ENCODE results near the gene MAGI3.
"Not testable (repeated sequence)": the region's sequence is repeated elsewhere in the genome, so short reads cannot be mapped to it uniquely, and the experiment has no call there.

The MAGI3 gene

DNA sequence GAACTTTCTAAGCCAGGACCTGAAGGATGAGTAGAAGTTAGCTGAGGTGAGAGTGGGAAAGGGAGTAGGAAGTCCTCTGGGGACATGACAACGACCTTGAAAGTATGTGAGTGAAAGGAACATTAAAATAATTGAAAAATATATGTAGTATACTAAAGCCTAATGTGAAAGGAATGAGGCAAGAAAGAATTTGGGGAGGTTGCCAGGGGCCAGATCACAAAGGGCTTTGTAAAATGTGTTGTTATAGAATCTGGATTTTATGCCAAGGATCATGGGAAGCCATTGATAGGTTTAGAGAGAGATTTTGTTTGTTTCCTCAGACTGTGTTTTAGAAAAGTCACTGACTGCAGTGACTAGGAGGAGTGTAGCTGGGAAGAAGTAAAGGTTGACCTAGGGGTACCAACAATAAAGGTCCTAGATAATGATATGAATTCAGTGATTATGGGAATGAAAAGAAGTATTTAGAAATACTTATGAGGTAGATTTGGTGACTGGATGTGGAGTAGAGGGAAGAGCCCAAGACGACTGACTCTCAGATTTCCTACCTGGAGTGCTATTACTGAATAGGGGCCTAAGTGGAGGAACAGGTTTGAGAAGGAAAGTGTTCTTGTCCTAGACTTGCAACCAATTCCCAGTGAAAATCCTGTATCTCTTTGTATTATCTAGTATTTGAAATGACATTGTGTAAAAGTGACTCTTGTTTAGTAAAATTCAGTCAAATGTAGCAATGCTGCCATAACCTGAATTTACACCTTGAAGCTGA, 189.1 kb downstream of the MAGI3 start:
- no peak for DNase-seq (ENCODE audit: low read depth)

DNA sequence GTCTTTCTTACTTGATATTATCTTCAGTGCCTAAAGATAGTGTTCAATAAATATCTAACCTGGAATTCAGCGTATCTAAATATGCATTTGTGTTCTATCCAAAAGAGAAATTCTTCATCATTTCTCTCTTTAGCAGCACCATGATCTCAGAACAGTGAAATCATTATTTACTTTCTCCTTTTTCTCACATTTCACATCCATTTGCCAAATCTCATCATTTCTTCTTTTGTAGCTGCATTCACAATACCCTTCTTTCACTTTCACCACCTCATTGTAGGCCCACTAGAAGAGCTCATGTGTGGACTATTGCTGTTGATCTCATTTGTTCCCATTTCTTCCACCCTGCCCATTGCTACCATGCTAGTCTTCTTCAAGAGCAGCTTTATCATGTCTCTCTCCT, 191.0 kb downstream of the MAGI3 start:
- DNase-seq (ENCODE audit: low read depth), result no peak

DNA sequence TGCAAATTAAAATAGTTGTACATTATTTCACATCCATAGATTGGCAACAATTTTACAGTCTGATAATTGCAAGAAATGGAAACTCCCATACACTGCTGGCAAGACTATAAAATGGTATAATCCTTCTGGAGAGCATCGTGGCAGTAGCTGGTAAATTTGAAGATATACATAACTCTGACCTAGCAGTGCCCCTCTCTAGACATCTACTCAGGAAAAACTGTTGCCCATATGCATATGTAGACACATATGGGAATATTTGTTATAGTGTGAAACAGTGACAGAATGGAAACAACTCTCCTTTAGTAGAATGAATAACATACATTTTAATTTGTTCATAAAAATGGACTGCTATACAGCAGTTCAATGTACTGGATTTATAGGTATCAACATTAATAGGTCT, 191.8 kb downstream of the MAGI3 start:
- DNase-seq (ENCODE audit: low read depth), result no peak

DNA sequence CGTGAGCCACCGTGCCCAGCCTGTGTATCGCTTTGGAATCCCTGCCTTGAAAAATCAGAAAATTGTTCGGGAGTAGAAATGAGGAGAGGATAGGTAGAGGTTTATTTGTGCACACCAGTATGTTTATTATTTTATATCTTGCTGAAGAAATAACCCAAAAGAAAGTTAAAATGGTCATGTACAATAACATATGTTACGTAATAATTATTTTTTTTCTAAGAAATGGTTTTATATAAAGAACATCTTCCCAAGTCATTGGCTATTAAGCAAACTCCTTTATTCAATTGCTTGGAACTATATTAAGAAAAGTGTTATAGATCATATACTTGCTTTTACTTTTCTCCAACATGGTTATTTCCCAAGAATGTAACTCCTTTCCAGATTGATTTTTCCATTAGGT, 197.2 kb downstream of the MAGI3 start:
- no peak for DNase-seq (ENCODE audit: low read depth)

DNA sequence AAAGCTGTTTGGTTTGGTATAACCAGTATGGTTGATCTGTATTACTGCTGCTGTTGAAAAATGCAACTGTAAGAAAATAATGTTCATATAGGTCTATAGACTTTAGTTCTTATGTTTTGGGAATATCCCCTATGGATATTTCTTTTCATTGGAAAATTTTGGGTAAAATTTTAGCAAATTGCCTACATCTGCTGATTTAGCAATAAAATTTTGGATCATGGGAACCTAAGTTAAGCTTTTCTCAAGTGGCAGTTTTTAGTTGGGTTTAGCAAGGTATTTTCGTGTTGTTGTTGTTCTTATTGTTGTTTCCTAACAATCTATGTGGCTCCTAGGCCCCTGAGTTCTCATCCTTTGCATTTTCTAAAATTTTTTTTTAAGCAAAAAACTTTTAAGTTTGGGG, 201.9 kb downstream of the MAGI3 start:
- no peak for DNase-seq (ENCODE audit: low read depth)

DNA sequence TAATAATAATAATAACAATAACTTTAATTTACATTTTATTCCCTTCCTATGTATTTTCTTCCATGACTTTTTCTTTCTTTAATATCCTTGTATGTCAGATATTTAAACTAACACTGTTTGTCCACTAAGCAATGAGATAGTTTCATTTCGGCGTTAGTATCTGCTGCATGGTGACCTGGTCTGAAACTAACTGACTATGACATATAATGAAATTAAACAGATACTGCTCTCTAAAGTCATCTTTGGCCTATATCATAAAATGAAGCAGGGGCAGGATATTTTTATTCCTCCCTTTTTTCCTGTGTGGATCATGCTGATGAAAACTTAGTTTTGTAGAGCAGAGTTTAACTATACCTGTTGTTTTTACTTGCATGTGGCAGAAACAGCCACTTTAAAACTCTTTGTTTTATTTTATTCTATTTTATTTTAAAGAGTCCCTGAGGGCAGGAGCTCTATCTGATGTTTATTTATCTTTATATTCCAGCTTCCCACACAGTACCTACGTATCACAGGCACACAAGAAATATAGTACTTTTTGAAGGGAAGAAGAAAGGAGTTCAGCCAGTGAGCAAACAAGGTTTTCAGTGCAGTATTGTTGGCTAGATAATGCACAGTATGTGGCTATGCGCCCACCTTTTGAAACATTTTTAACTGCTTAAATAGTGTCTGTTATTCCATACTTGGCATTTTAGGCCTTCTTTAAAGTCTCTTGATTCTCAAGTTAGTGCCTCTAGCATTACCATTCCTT, 203.4 kb downstream of the MAGI3 start:
- DNase-seq (ENCODE audit: low read depth), result no peak

DNA sequence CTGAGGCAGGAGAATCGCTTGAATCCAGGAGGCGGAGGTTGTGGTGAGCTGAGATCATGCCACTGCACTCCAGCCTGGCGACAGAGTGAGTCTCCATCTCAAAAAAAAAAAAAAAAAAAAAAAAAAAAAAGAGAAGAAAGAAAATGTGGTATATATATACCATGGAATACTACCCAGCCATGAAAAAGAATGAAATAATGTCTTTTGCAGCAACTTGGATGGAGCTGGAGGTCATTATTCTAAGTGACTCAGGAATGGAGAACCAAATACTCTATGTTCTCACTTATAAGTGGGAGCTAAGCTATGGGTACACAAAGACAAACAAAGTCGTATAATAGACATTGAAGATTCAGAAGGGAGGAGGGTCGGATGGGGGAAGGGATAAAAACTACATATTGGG, 214.2 kb downstream of the MAGI3 start:
- not testable (repeated sequence) for DNase-seq (ENCODE audit: low read depth)

DNA sequence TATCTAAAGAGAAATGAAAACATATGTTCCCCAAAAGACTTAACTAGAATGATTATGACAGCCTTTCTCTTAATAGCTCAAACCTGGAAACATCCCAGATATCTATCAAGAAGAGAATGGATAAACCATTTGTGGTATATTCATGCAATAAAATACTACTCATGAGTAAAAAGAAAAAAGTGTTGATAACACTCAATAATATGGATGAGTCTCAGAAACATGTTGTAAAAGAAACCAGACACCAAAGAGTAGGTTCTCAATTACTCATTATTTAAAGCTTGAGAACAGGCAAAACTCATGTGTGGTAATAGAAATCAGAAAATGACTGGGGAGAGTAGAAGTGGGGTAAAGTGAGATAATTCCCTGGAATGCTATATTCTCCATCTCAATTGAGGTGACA, 214.8 kb downstream of the MAGI3 start:
- no peak for DNase-seq (ENCODE audit: low read depth)

DNA sequence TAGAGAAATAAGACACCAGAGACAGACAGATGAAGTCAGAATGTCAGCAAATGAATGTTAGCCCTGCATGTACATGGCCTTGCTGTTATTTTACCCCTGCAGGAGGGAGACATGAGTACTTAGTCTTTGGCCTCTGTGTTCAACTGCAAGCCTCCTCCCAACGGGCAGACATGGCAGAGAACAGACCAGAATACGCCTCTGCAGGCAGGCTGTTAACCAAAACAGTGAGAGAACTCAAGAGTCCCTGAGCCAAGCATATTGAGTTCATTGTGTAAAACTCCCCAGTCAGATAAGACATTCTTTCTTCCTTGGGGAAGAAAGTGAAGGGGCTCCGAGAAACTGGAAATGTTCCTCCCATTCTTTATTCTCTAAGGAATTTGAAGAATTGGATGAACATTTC, 218.1 kb downstream of the MAGI3 start:
- DNase-seq (ENCODE audit: low read depth), result no peak

DNA sequence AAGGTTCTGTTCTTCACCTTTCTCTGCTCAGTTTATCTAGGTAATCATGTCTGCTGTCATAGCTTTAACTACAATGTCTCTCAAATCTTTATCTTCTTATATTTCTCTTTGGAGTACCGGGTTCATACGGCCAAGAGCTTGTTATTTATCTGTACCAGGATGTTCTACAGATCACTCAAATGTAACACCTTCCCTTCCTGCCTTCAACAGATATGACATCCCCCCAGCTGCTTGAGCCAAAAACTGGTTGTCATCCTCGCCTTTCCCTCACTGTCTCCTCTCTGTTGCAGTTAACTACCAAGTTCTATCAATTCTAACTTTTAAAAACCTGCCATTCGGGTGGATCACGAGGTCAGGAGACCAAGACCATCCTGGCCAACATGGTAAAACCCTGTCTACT, 220.1 kb downstream of the MAGI3 start:
- DNase-seq (ENCODE audit: low read depth), result no peak

DNA sequence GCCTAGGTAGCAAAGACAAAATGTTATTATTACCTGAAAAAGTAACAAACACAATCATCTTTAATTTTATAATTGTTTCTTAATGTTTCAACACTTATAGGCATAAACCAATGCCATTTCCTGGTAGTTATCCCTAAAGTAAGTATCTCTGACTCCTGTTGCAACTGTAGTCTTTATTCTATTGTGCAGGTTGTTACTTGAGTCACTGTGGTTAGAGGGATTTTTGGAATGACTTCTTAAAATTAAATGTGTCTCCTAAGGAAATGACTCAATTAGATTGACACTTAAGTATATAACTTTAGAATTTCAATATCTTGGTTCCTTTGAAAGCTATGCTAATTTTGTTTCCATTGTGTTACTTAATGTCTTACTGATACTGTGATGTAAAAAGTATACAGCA, 225.1 kb downstream of the MAGI3 start:
- DNase-seq (ENCODE audit: low read depth), result peak; percentile 61

DNA sequence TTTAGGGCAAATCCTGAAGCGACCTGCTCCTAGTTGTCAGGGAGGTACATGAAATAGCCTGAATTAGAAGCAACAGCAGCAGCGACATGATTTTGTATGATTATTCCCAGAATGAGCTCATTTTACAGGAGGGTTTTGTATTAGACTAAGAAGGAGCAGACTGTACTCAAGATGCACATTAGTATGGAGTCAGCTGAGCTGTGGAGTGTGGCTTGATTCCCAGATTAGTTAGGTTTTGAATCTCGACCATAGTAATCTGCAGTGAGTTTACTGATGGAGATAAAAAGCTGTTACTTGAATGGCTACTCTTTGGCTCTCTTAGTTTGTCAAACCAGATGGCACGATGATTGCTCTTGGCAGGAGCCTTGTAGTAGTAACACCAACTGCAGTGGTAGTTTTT, 225.8 kb downstream of the MAGI3 start:
- DNase-seq (ENCODE audit: low read depth), result no peak

DNA sequence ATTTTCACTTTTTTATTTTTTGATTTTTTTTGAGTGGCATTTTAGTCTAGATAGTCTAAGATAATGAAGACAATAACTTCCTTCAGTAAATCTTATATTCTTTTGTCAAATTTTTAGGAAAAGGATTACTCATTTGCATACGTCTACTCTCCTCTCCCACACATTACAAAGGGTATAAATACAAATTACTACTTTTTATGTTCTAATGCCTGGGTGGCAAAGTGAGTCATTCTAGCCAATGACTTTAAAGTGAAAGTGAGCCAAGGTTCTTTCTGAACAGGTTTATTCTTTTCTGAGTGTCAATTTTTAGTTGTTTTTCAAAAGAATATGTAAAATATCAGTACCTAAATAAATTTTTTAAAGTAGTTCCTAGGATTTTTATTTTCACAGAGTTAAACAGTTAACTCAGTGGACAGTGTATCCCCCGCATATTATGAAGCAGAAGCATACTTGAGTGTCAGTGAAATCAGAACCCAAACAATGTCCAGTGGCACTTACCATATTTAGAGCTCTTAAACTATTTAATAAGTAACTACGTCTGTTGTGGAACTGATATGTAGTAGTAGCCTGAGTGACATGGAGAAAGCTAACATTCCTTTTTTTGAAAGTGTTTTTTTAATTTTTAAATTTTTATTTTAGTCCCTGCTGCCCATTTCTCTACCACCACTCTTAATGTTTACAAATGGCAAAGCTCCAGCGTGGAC, 227.3 kb downstream of the MAGI3 start:
- peak; percentile 13 for DNase-seq (ENCODE audit: low read depth)

DNA sequence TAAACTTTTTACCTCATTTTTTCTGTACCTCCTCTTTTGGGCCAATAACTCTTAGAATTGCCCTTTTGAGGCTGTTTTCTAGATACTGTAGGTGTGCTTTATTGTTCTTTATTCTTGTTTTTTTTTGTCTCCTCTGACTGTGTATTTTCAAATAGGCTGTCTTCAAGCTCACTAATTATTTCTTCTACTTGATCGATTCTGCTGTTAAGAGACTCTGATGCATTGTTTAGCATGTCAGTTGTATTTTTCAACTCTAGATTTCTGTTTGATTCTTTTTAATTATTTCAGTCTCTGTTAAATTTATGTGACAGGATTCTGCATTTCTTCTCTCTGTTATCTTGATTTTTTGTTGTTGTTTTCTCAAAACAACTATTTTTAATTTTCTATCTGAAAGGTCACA, 238.7 kb downstream of the MAGI3 start:
- DNase-seq (ENCODE audit: low read depth), result no peak

DNA sequence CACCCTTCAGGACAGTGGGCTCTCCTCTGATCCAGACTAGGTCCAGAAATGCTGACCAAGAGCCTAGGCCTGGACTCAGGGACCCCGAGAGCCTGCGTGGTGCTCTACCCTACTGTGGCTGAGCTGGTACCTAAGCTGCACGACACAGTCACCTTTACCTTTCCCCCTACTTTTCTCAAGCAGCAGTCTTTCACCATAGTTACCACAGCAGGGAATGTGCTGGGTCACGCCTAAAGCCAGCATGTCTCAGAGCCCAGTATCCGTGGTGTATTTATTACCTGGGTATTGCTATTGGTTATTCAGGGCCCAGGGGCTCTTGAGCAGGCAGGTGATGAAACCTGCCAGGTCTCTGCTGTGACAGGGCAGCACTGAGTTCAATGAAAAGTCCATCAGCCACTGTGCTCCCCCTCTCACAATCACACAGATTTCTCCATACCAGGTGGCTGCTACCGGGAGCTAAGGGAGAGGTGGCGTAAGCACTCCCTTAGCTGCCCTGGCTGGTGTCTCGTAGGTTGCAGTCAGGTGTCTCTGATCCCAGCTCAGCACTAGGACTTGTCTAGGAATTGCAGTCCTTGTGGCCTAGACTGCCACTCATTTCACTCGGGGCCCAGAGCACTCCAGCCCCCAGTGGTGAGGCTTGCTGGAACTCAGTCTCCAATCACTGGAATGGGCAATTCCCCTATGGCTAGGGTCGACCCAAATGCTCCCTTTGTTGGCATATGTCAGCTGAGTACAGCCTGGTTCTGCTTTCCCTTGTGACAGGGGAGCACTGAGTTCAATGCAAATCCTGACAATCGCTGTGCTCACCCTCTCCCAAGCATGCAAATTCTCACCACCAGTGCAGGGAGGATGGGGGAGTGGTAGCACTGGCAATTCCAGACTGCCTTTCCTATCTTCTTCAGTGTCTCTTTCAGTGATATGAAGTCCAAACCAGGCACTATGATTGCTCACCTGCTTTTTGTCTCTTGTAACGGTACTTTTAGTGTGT, 240.3 kb downstream of the MAGI3 start:
- no peak for DNase-seq (ENCODE audit: low read depth)

DNA sequence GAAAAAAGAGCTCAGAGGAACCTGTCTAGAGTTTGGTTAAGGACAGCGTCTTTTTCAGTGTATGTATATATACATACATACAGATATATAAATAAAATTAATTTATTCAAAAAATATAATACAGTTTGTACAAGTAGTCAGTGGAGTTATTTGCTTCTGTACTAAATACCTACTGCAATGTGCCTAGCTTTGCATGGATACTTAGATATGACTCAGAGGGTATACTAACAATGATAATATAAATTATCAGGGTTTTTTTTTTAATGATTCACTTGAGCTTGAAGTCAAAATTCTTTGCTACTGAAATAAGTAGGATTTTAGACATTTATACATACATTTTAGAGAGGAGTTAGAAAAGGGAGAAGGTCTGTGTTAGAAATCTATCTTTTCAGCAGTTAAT, 251.1 kb downstream of the MAGI3 start:
- peak; percentile 47 for DNase-seq (ENCODE audit: low read depth)

DNA sequence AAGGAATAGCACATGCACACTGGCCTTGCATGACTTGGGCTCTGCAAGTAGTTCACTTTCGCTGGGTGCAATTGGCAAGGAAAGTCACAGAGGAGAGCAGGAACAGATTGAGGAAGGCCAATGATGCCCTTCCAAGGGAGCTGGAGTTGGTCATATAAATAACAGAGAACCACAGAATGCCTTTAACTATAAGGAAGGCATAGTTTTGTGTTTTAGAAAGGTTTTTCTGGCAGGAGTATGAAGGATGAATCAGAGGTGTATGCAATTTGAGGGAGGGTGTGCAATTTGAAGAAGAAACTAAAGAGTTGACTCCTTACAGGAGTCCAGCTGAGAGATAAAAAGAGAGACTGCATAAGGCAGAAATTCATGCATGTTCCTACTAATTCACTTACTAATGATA, 256.8 kb downstream of the MAGI3 start:
- DNase-seq (ENCODE audit: low read depth), result no peak

DNA sequence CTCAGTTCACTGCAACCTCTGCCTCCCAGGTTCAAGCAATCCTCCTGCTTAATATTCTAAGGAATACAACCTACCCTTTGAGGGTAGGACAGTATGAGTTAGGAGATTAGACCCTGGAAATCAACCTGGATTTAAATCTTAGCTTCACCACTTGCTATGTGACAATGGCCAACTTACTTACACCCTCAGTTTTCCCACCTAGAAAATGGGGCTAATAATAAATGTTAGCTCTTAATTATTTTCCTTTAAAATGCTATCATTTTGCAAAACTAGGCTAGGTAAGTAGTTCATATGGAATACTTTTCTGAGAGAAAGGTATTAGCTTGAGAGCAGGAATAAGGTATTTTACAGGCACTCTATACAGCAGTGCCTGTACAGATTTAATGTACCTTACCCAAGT, 258.2 kb downstream of the MAGI3 start:
- DNase-seq (ENCODE audit: low read depth), result no peak

DNA sequence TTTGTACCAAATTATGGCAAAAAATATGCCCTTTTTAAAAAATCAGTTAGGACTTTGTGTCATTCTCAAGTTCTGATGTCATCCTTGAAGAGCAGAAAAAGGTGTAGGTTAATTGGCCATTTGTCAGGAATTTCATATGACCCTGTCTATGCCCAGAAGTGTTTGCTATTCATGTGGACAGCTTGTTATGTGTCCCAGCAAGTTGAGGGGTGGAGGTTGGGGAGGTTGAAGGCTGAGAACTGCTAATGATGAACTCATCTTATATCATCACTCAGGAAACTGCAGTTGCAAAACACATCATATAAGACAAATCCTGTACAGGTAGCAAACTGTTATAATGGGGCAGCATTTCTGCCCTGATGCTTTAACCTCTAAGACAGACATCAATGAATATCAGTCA, 262.5 kb downstream of the MAGI3 start:
- peak; percentile 30 for DNase-seq (ENCODE audit: low read depth)

DNA sequence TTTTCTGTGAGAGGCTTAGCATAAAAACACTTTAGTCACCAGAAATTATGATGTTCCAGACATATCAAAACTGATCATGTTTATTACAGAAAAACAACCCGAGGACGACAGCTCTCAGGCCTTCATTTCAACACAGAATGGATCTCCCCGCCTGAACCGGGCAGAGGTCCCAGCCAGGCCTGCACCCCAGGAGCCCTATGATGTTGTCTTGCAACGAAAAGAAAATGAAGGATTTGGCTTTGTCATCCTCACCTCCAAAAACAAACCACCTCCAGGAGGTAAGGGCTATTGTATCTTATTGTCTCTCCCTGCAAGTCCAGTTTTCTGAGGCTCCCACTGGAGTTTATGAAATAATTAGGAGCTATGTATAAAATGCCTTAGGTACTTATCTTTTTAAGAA, 263.4 kb downstream of the MAGI3 start:
- DNase-seq (ENCODE audit: low read depth), result no peak

DNA sequence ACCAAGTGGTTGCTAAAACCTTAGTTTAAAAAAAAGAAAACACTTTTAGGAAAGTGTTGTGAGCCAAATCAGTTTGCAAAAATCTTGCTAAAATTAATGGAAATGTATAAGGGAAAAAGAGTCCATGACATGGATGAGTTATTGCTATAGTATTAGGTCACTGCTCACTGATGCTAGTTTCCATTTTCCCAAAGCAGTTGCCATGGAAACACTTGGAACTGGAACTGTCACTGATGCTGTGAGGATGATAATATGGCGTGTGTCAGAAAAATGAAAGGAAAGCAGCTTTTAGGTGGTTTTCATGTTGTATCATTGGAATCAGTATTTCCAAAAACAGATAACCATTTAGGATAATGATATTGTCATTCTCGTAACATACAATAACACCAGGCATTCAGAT, 264.6 kb downstream of the MAGI3 start:
- DNase-seq (ENCODE audit: low read depth), result no peak

DNA sequence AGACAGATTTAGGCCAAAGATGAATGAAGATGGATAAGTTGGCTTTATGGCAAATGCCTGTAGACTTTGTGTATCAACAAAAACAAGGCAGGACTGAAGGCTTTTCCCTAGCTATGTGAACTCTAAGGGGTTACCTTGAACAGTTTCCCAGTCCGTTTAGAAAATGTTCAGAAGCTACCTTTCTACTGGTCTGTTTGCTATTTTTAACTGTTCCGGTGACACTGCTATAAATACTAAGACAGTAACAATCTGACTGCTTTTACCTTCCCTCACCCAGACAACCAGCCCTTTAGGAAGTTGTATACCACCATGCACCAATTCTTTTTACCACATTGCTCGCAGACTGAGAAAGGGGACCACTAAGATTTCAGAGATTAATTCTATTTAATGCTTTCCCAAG, 266.8 kb downstream of the MAGI3 start:
- no peak for DNase-seq (ENCODE audit: low read depth)
